GM23248 (cell line): ENCODE data around the gene SNRK.

Experiments used
- EZH2 ChIP-seq: fragments of 200-600 bp; sonication (generic); IDR thresholded peaks from 2 replicates; pipeline ENCODE4 v1.6.1; 2018; ENCODE audit warnings: antibody characterized with exemption, mild to moderate bottlenecking; ENCODE audit not compliant: insufficient read depth, poor library complexity, severe bottlenecking
- EZH2phosphoT487 ChIP-seq: fragments of 200-600 bp; sonication (generic); IDR thresholded peaks from 2 replicates; pipeline ENCODE4 v1.6.1; 2018; ENCODE audit warnings: antibody characterized with exemption, moderate library complexity, mild to moderate bottlenecking, low read depth; ENCODE audit not compliant: insufficient read depth

GRCh38 chr3:43366885-43367284 lies 80.5 kb downstream of the SNRK start:
- TF ChIP-seq EZH2 (no peak), EZH2phosphoT487 (no peak)
